Liver (tissue), 9 donors: ENCODE data around the gene CNTLN. TPM values are rescaled to one million over a fixed set of nuclear protein-coding genes. Genes with fewer than 3 reads are reported as not detected.

Source experiments
- DNase-seq: peaks from one replicate; pipeline ENCODE4 v3.0.0-alpha.2; 2017; ENCODE audit warnings: low spot score
- H3K27ac ChIP-seq, 2 donors: one replicate each; pipeline ENCODE4 v1.7.0; 2013; ENCODE audit warnings: inconsistent platforms in 2 of 2, low read length in 2 of 2, control low read depth in 1 of 2, low read depth in 1 of 2, mild to moderate bottlenecking in 1 of 2
- H3K27me3 ChIP-seq, 4 donors: one replicate each; pipeline versions ENCODE4 v1.6.1 to v1.7.0; 2013; ENCODE audit warnings: low read length in 3 of 4, inconsistent platforms in 1 of 4, mild to moderate bottlenecking in 1 of 4, moderate library complexity in 1 of 4; ENCODE audit not compliant: control insufficient read depth in 4 of 4, insufficient read depth in 4 of 4
- H3K36me3 ChIP-seq, 4 donors: one replicate each; pipeline versions ENCODE4 v1.6.1 to v1.7.0; 2013; ENCODE audit warnings: low read length in 3 of 4, mild to moderate bottlenecking in 3 of 4, low read depth in 1 of 4, moderate library complexity in 1 of 4; ENCODE audit not compliant: control insufficient read depth in 4 of 4, insufficient read depth in 3 of 4
- H3K4me1 ChIP-seq, 4 donors: one replicate each; pipeline versions ENCODE4 v1.6.1 to v1.7.0; 2013; ENCODE audit warnings: low read length in 3 of 4, mild to moderate bottlenecking in 3 of 4, moderate library complexity in 1 of 4; ENCODE audit not compliant: control insufficient read depth in 4 of 4, insufficient read depth in 4 of 4
- H3K4me3 ChIP-seq, 3 donors: one replicate each; pipeline versions ENCODE4 v1.6.1 to v1.7.0; 2013; ENCODE audit warnings: low read length in 3 of 3, control low read depth in 1 of 3, low read depth in 1 of 3, mild to moderate bottlenecking in 1 of 3
- H3K9ac ChIP-seq, 2 donors: one replicate each; pipeline ENCODE4 v1.7.0; 2013; ENCODE audit warnings: low read length in 2 of 2, mild to moderate bottlenecking in 2 of 2, moderate library complexity in 2 of 2, control low read depth in 1 of 2, low read depth in 1 of 2
- H3K9me3 ChIP-seq, 4 donors: one replicate each; pipeline versions ENCODE4 v1.6.1 to v1.7.0; 2013; ENCODE audit warnings: low read length in 3 of 4; ENCODE audit not compliant: control insufficient read depth in 4 of 4
- EGR1 ChIP-seq, 2 donors: IDR thresholded peaks; 2 replicates each; pipeline ENCODE4 v1.6.1; 2016 to 2018; ENCODE audit warnings: antibody characterized with exemption in 2 of 2, low read depth in 2 of 2
- FOXA2 ChIP-seq: IDR thresholded peaks from 2 replicates; pipeline ENCODE4 v1.6.1; 2016; ENCODE audit warnings: antibody characterized with exemption
- HNF4A ChIP-seq, 2 donors: conservative IDR thresholded peaks; 2 replicates each; pipeline ENCODE4 v1.6.1; 2016; ENCODE audit warnings: antibody characterized with exemption in 2 of 2, mild to moderate bottlenecking in 2 of 2
- HNF4G ChIP-seq: IDR thresholded peaks from 2 replicates; pipeline ENCODE4 v1.6.1; 2016; ENCODE audit warnings: antibody characterized with exemption
- JUND ChIP-seq, 2 donors: IDR thresholded peaks; 2 replicates each; pipeline ENCODE4 v1.6.1; 2016; ENCODE audit warnings: antibody characterized with exemption in 2 of 2
- REST ChIP-seq: IDR thresholded peaks from 2 replicates; pipeline ENCODE4 v1.6.1; 2016; ENCODE audit warnings: antibody characterized with exemption, mild to moderate bottlenecking
- SP1 ChIP-seq: IDR thresholded peaks from 2 replicates; pipeline ENCODE4 v1.6.1; 2018; ENCODE audit warnings: antibody characterized with exemption, mild to moderate bottlenecking
- ZBTB33 ChIP-seq: IDR thresholded peaks from 2 replicates; pipeline ENCODE4 v1.6.1; 2016; ENCODE audit warnings: antibody characterized with exemption
- WGBS: extraction: QIAGEN DNeasy Blood & Tissue Kit; methylation state at CpG from one replicate; pipeline ENCODE4 v1.1.7; 2013; 5-methylcytosine and 5-hydroxymethylcytosine counted together
- polyA plus RNA-seq, 2 donors: library from polyadenylated mRNA; stranded (reverse) in 1 of 2; unstranded in 1 of 2; fragments of 200-250 nt in 1 of 2; fragments of >200 nt in 1 of 2; fragmentation: Nextera tagmentation in 1 of 2; extraction: Ambion mirVana in 1 of 2; gene quantifications; one replicate each; pipeline versions ENCODE4 v1.2.1 to v1.2.3, GENCODE V29; 2013 to 2015
- total RNA-seq, 2 donors: library from RNA; depleted of rRNA; stranded (reverse); fragments of >200 nt; gene quantifications; one replicate each; pipeline ENCODE4 v1.2.3, GENCODE V29; 2014
- TF ChIP-seq, protein P1 (sequence below): IDR thresholded peaks from 2 replicates; pipeline ENCODE4 v1.6.1; 2016; ENCODE audit warnings: antibody characterized with exemption
- TF ChIP-seq, protein P2 (sequence below): IDR thresholded peaks from 2 replicates; pipeline ENCODE4 v1.6.1; 2016; ENCODE audit warnings: antibody characterized with exemption
- donor health status: healthy.
- donor health status: healthy.
- donor health status: healthy.
- donor health status: healthy.
- donor health status: healthy.

CNTLN gene
- total and polyA plus RNA-seq, 4 donors: 2.8 to 31.4 (median 11.0) TPM

- TF ChIP-seq SP1: no peak
Measured at GRCh38 chr9:17462869-17463464, 328.1 kb downstream of the CNTLN start (continued).

- no peaks in the 10 kb centered on the region for H3K4me1 ChIP-seq
- peaks cover 0 to 29% (median 9%) of the 10 kb centered on the region in 4 donors for H3K36me3 ChIP-seq
- 94% methylated on average over 5 of the region's 5 CpGs for WGBS
- no peak overlapping the region for H3K9ac ChIP-seq
- no peaks in the 10 kb centered on the region for H3K27me3 ChIP-seq
- H3K9me3 ChIP-seq: no peaks in the 10 kb centered on the region
- no peak for TF ChIP-seq HNF4G
- no peak for TF ChIP-seq FOXA2
- TF ChIP-seq, protein P1, sequence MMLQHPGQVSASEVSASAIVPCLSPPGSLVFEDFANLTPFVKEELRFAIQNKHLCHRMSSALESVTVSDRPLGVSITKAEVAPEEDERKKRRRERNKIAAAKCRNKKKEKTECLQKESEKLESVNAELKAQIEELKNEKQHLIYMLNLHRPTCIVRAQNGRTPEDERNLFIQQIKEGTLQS: no peak
- TF ChIP-seq SP1: no peak
- no peak for TF ChIP-seq JUND (IDR thresholded peaks at IDR 0.05)
- no peak for TF ChIP-seq HNF4A (conservative IDR thresholded peaks at IDR 0.05)
- H3K4me3 ChIP-seq: no peak overlapping the region
- DNase-seq: no peak
- H3K27ac ChIP-seq: no peak overlapping the region
Measured at GRCh38 chr9:17470036-17470813, 335.4 kb downstream of the CNTLN start.

DNA sequence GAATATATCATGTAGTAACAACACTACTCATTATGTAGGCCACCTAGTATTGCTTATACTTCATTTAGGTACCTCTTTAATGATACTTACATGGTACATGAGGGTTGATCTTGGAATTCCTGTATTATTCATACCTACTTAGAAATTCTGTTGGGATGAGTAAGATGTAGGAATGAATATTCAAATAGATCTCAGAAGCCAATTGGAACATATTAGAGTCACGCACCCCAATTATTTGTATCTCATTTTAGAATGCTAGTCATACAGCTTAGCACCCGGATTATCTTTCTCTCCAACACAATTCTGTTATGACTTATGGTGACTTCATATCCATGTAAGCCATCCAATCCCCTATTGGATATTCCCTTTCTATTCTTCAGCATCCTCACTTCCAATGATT lies 337.3 kb downstream of the CNTLN start:
- DNase-seq: no peak
- WGBS: 98% methylated on average over 2 of the region's 2 CpGs
- TF ChIP-seq ZBTB33 (no peak), HNF4G (no peak), EGR1 (IDR thresholded peaks at IDR 0.05; ENCODE audit: low read depth in 2 of 2) (no peak), REST (no peak)
- TF ChIP-seq, protein P2, sequence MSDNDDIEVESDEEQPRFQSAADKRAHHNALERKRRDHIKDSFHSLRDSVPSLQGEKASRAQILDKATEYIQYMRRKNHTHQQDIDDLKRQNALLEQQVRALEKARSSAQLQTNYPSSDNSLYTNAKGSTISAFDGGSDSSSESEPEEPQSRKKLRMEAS: no peak
- TF ChIP-seq, protein P1: no peak
- no peak overlapping the region for H3K27ac ChIP-seq
- H3K4me3 ChIP-seq: no peak overlapping the region
- no peaks in the 10 kb centered on the region for H3K27me3 ChIP-seq
- H3K9ac ChIP-seq: no peak overlapping the region
- H3K4me1 ChIP-seq: no peaks in the 10 kb centered on the region
- H3K9me3 ChIP-seq: no peaks in the 10 kb centered on the region
- peaks cover 0 to 15% (median 6%) of the 10 kb centered on the region in 4 donors for H3K36me3 ChIP-seq
